CD14-positive monocyte (primary cell): ENCODE measurements around the gene HERC2. TPM values are rescaled to one million over a fixed set of nuclear protein-coding genes. Genes with fewer than 3 reads are reported as not detected.

ENCODE experiments used
- DNase-seq, 3 donors: peaks; one replicate each; pipeline ENCODE4 v3.0.0-alpha.2; 2011 to 2022
- H2AFZ ChIP-seq: 2 replicates; pipeline ENCODE4 v1.6.0; 2012; ENCODE audit warnings: mild to moderate bottlenecking, low read depth, low read length, inconsistent platforms; ENCODE audit not compliant: insufficient read depth, poor library complexity, severe bottlenecking
- H3K27ac ChIP-seq, 2 donors: 1 replicate in 1 of 2; 2 replicates in 1 of 2; pipeline ENCODE4 v1.5.1; 2012 to 2013; ENCODE audit warnings: low read length in 2 of 2, control low read depth in 1 of 2, inconsistent platforms in 1 of 2, low read depth in 1 of 2, mild to moderate bottlenecking in 1 of 2
- H3K27me3 ChIP-seq, 2 donors: one replicate each; pipeline versions ENCODE4 v1.6.0 to v1.6.1; 2011 to 2013; ENCODE audit warnings: low read length in 2 of 2; ENCODE audit not compliant: control insufficient read depth in 2 of 2, insufficient read depth in 2 of 2
- H3K36me3 ChIP-seq, 2 donors: replicated peaks in 1 of 2; 1 replicate in 1 of 2; 2 replicates in 1 of 2; pipeline versions ENCODE4 v1.5.1 to v1.6.1; 2012 to 2013; ENCODE audit warnings: low read length in 2 of 2, control low read depth in 1 of 2, inconsistent platforms in 1 of 2, mild to moderate bottlenecking in 1 of 2; ENCODE audit not compliant: insufficient read depth in 2 of 2, control insufficient read depth in 1 of 2
- H3K4me1 ChIP-seq, 2 donors: 1 replicate in 1 of 2; 2 replicates in 1 of 2; pipeline versions ENCODE4 v1.5.1 to v1.6.1; 2012 to 2013; ENCODE audit warnings: low read length in 2 of 2, control low read depth in 1 of 2, inconsistent platforms in 1 of 2, mild to moderate bottlenecking in 1 of 2, moderate library complexity in 1 of 2; ENCODE audit not compliant: insufficient read depth in 2 of 2, control insufficient read depth in 1 of 2
- H3K4me2 ChIP-seq: replicated peaks from 2 replicates; pipeline ENCODE3; 2012; ENCODE audit warnings: low read length, moderate library complexity, mild to moderate bottlenecking; ENCODE audit not compliant: poor library complexity, severe bottlenecking; ENCODE audit errors: extremely low read depth
- H3K4me3 ChIP-seq, 3 experiments: fragments of 200-600 bp in 1 of 3; sonication (generic) in 1 of 3; replicated peaks in 1 of 3; 1 replicate in 2 of 3; 2 replicates in 1 of 3; pipeline ENCODE4 v1.5.1; 2011 to 2013; ENCODE audit warnings: low read length in 3 of 3, mild to moderate bottlenecking in 3 of 3, control low read depth in 2 of 3, low read depth in 2 of 3, inconsistent platforms in 1 of 3, moderate library complexity in 1 of 3
- H3K79me2 ChIP-seq: 2 replicates; pipeline ENCODE4 v1.6.0; 2012; ENCODE audit warnings: mild to moderate bottlenecking, control low read depth, inconsistent platforms, low read length, moderate library complexity; ENCODE audit not compliant: insufficient read depth
- H3K9ac ChIP-seq: 2 replicates; pipeline ENCODE4 v1.6.0; 2017; ENCODE audit warnings: low read length, mild to moderate bottlenecking; ENCODE audit not compliant: insufficient read depth, poor library complexity, severe bottlenecking
- H3K9me3 ChIP-seq, 2 donors: replicated peaks in 1 of 2; 1 replicate in 1 of 2; 2 replicates in 1 of 2; pipeline versions ENCODE4 v1.5.1 to v1.6.1; 2012 to 2013; ENCODE audit warnings: low read length in 2 of 2, control low read depth in 1 of 2; ENCODE audit not compliant: control insufficient read depth in 1 of 2, insufficient read depth in 1 of 2
- H4K20me1 ChIP-seq: 2 replicates; pipeline ENCODE4 v1.6.0; 2012; ENCODE audit warnings: mild to moderate bottlenecking, low read length, control low read depth, moderate library complexity; ENCODE audit not compliant: insufficient read depth
- H3K27ac Mint-ChIP-seq, 7 donors: one replicate each; pipeline ENCODE4 v1.8.0; 2020; ENCODE audit warnings: mild to moderate bottlenecking in 7 of 7, mixed read lengths in 7 of 7, moderate library complexity in 6 of 7, inconsistent platforms in 2 of 7
- H3K27me3 Mint-ChIP-seq, 3 donors: one replicate each; pipeline ENCODE4 v1.8.0; 2021 to 2022; ENCODE audit warnings: low read depth in 3 of 3, mild to moderate bottlenecking in 3 of 3, mixed read lengths in 3 of 3, moderate library complexity in 3 of 3, inconsistent platforms in 1 of 3
- H3K36me3 Mint-ChIP-seq, 2 donors: one replicate each; pipeline ENCODE4 v1.8.0; 2020; ENCODE audit warnings: mixed read lengths in 2 of 2, inconsistent platforms in 1 of 2, mild to moderate bottlenecking in 1 of 2
- H3K4me1 Mint-ChIP-seq: one replicate; pipeline ENCODE4 v1.8.0; 2020; ENCODE audit warnings: mild to moderate bottlenecking, mixed read lengths
- H3K4me3 Mint-ChIP-seq, 2 donors: one replicate each; pipeline ENCODE4 v1.8.0; 2020; ENCODE audit warnings: mild to moderate bottlenecking in 2 of 2, mixed read lengths in 2 of 2, moderate library complexity in 1 of 2
- H3K9me3 Mint-ChIP-seq, 7 donors: one replicate each; pipeline ENCODE4 v1.8.0; 2020 to 2022; ENCODE audit warnings: mixed read lengths in 7 of 7, mild to moderate bottlenecking in 6 of 7, moderate library complexity in 6 of 7, inconsistent platforms in 2 of 7
- CTCF ChIP-seq: fragments of 200-600 bp; IDR thresholded peaks from one replicate; pipeline ENCODE4 v1.8.0; 2022; ENCODE audit warnings: antibody characterized with exemption, mild to moderate bottlenecking
- WGBS: methylation state at CpG from one replicate; pipeline ENCODE4 v1.1.5; 2013; ENCODE audit warnings: missing lambda C conversion rate; ENCODE audit not compliant: insufficient coverage; 5-methylcytosine and 5-hydroxymethylcytosine counted together
- intact Hi-C, 2 donors: fragments of 100-400 bp; cut with micrococcal nuclease; formaldehyde crosslinking; loops; one replicate each; pipeline versions ENCODE4 v1.15.0 to v1.15.1; 2023
- polyA plus RNA-seq, 3 donors: library from polyadenylated mRNA; depleted of rRNA in 1 of 3; unstranded in 2 of 3; stranded (reverse) in 1 of 3; fragments of 300-500 nt in 2 of 3; fragments of >200 nt in 1 of 3; fragmentation: Illumina TruSeq in 2 of 3; gene quantifications; 1 replicate in 2 of 3; 2 replicates in 1 of 3; pipeline ENCODE4 v1.2.3, GENCODE V29; 2012 to 2021

The HERC2 gene
- polyA plus RNA-seq, 3 donors: 3.1 to 9.0 (median 4.7) TPM

GRCh38 chr15:28086175-28086703, 235.7 kb downstream of the HERC2 start:
- H3K4me1 ChIP-seq: no peaks in the 10 kb centered on the region
- peak in 2 of 3 donors; percentile 13 to 25 for DNase-seq
- H4K20me1 ChIP-seq: no peaks in the 10 kb centered on the region
- Mint-ChIP-seq H3K9me3 (peaks cover 9 to 27% (median 19%) of the 10 kb centered on the region in 7 donors), H3K27ac (no peak overlapping the region), H3K27me3 (peaks cover 13 to 23% (median 19%) of the 10 kb centered on the region in 3 donors), H3K4me3 (no peak overlapping the region), H3K36me3 (no peaks in the 10 kb centered on the region), H3K4me1 (no peaks in the 10 kb centered on the region)
- H3K4me2 ChIP-seq: no peak overlapping the region
- no peaks in the 10 kb centered on the region for H3K79me2 ChIP-seq
- H3K36me3 ChIP-seq: no peaks in the 10 kb centered on the region
- H2AFZ ChIP-seq: no peak overlapping the region
- no peak overlapping the region for H3K27ac ChIP-seq
- TF ChIP-seq CTCF: peak; percentile 62
- WGBS: no CpG with 5 or more reads among the region's 2 CpGs
- peaks cover under 1 to 12% of the 10 kb centered on the region in 2 donors for H3K27me3 ChIP-seq
- H3K9me3 ChIP-seq: peaks cover 0 to 9% of the 10 kb centered on the region in 2 donors
- intact Hi-C loops: no loop called here
- H3K9ac ChIP-seq: no peak overlapping the region
- no peak overlapping the region for H3K4me3 ChIP-seq

DNA sequence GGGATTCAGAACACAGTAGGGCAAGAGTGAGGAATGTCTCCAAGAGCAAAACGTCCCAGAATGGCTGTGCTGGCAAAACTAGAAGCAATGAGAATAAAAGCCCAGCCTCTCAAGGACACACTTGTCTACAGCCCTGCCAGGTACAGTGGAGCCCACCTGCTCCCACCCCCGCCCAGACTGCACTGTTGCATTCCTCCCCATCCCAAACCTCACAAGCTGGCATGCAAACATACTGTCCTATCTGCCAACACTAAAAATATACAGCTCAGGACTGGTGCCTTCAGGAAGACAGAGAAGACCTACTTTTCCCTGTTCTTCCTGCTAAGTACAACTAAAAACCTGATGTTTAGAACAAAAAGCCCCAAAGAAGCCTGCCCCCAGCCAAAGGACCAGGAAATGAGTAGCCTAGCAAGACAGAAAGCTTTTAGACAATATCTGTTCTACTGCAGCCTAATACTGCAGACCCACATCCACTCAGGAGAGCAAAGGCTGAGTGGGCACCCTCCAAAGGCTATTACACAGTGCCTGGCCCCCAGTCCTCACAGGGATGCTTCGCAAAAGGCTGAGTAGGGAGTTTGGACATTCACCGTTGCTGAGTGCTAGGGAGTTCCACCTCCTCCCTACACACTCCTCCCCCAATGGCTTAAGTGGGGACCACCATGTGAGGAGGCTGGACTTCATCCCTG, 236.3 kb downstream of the HERC2 start:
- H3K36me3 ChIP-seq: no peaks in the 10 kb centered on the region
- no peak overlapping the region for H2AFZ ChIP-seq
- no peaks in the 10 kb centered on the region for H4K20me1 ChIP-seq
- no peak overlapping the region for H3K4me2 ChIP-seq
- no peak overlapping the region for H3K27ac Mint-ChIP-seq
- peaks cover 6 to 22% (median 15%) of the 10 kb centered on the region in 7 donors for H3K9me3 Mint-ChIP-seq
- H3K79me2 ChIP-seq: no peaks in the 10 kb centered on the region
- WGBS: 77% methylated on average over 2 of the region's 4 CpGs
- H3K27ac ChIP-seq: no peak overlapping the region
- H3K4me3 Mint-ChIP-seq: no peak overlapping the region
- peaks cover 0 to 7% of the 10 kb centered on the region in 2 donors for H3K27me3 ChIP-seq
- no peak for DNase-seq
- intact Hi-C loops: no loop called here
- peaks cover 0 to 4% of the 10 kb centered on the region in 2 donors for H3K9me3 ChIP-seq
- no peak for TF ChIP-seq CTCF
- no peaks in the 10 kb centered on the region for H3K4me1 ChIP-seq
- no peaks in the 10 kb centered on the region for H3K4me1 Mint-ChIP-seq
- peaks cover 13 to 17% (median 14%) of the 10 kb centered on the region in 3 donors for H3K27me3 Mint-ChIP-seq
- H3K4me3 ChIP-seq: no peak overlapping the region
- H3K9ac ChIP-seq: no peak overlapping the region
- no peaks in the 10 kb centered on the region for H3K36me3 Mint-ChIP-seq
